HCT116 (cell line): ENCODE data around the gene C10orf90.

Experiments
- FOSL1 ChIP-seq: IDR thresholded peaks from 2 replicates; pipeline ENCODE4 v1.6.1; 2012; ENCODE audit warnings: low read depth
- POLR2AphosphoS5 ChIP-seq: IDR thresholded peaks from 2 replicates; pipeline ENCODE4 v1.6.1; 2011; ENCODE audit warnings: mild to moderate bottlenecking, low read depth, low read length, moderate library complexity

DNA sequence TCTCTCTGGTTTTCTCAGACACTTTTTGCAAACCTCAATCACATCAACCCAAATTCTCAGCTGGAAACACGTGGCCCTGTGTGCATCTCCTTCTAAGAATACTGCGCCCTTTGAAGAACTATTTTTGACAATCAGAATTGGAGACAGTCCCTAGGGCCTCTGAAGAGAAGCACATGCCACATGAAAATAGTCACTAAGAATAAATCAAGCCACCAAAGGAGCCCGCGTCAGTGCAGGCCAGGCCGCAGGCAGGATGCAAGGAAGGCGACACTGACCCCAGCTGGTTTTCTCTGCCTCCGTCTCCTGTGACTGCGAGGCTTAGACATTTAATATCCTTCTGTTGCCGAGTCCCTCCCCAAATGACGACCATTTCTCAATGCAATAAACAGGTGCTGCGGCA lies 194.2 kb downstream of the C10orf90 start:
- TF ChIP-seq FOSL1 (no peak), POLR2AphosphoS5 (no peak)
